Heart right ventricle (tissue), 16 donors: ENCODE measurements around the gene CCNE1. TPM values are rescaled to one million over a fixed set of nuclear protein-coding genes. Genes with fewer than 3 reads are reported as not detected.

Experiments used
- ATAC-seq, 8 donors: fragments of 200-7000 bp; cut with Tn5 transposase; one replicate each; pipeline ENCODE4 v1.9.1; 2020; ENCODE audit warnings: mild to moderate bottlenecking in 8 of 8, moderate library complexity in 8 of 8, moderate number of reproducible peaks in 1 of 8
- DNase-seq, 2 donors: peaks; one replicate each; pipeline ENCODE4 v3.0.0-alpha.2; 2020
- H3K27ac ChIP-seq, 10 donors: fragments of 200-600 bp; sonication (generic) in 2 of 10; one replicate each; pipeline versions ENCODE4 v1.5.0 to v1.8.0; 2020 to 2022; ENCODE audit warnings: mild to moderate bottlenecking in 3 of 10
- H3K27me3 ChIP-seq, 7 donors: fragments of 200-600 bp; one replicate each; pipeline ENCODE4 v1.8.0; 2021 to 2022; ENCODE audit warnings: mild to moderate bottlenecking in 2 of 7
- H3K36me3 ChIP-seq, 9 donors: fragments of 200-600 bp; sonication (generic) in 1 of 9; one replicate each; pipeline versions ENCODE4 v1.5.0 to v1.8.0; 2020 to 2022; ENCODE audit warnings: mild to moderate bottlenecking in 2 of 9
- H3K4me1 ChIP-seq, 9 donors: fragments of 200-600 bp; sonication (generic) in 1 of 9; one replicate each; pipeline versions ENCODE4 v1.5.0 to v1.8.0; 2020 to 2022; ENCODE audit warnings: mild to moderate bottlenecking in 4 of 9
- H3K4me3 ChIP-seq, 10 donors: fragments of 200-600 bp; sonication (generic) in 2 of 10; one replicate each; pipeline versions ENCODE4 v1.5.0 to v1.8.0; 2020 to 2022; ENCODE audit warnings: mild to moderate bottlenecking in 7 of 10, moderate library complexity in 2 of 10
- H3K9me3 ChIP-seq, 11 donors: fragments of 200-600 bp in 10 of 11; sonication (generic) in 2 of 11; one replicate each; pipeline versions ENCODE4 v1.5.0 to v1.8.0; 2013 to 2022; ENCODE audit warnings: mild to moderate bottlenecking in 2 of 11, control low read depth in 1 of 11, moderate library complexity in 1 of 11
- WGBS, 2 donors: extraction: QIAGEN DNeasy Blood & Tissue Kit; methylation state at CpG; one replicate each; pipeline ENCODE4 v1.1.7; 2013; ENCODE audit warnings: inconsistent platforms in 1 of 2; 5-methylcytosine and 5-hydroxymethylcytosine counted together
- intact Hi-C, 10 donors: fragments of 100-400 bp; cut with DNase I; formaldehyde crosslinking; loops; one replicate each; pipeline versions ENCODE4 v1.11.1 to v1.14.2; 2022
- polyA plus RNA-seq, 2 donors: library from polyadenylated mRNA; stranded (reverse); fragments of 200-250 nt; gene quantifications; one replicate each; pipeline ENCODE4 v1.2.3, GENCODE V29; 2013
- total RNA-seq, 10 donors: library from RNA; stranded (reverse); fragmentation: NEBNext Ultra II Directional in 3 of 10; extraction: Animal tissue kit (Norgen Biotek cat#: 25700) in 3 of 10; gene quantifications; one replicate each; pipeline versions ENCODE4 v1.2.1 to v1.2.4, GENCODE V29; 2021 to 2023
- TF ChIP-seq, protein P1 (sequence below), 9 donors: fragments of 200-600 bp; sonication (generic) in 2 of 9; IDR thresholded peaks; one replicate each; pipeline versions ENCODE4 v1.5.0 to v1.8.0; 2021 to 2022; ENCODE audit warnings: antibody characterized with exemption in 9 of 9, mild to moderate bottlenecking in 5 of 9, moderate library complexity in 1 of 9
- donor health status: Arrhythmogenic right ventricular cardiomyopathy.
- donor health status: ischemic (EF 13 %, LVEDD 7.1; RV severe dilation, severe dysfunction).
- donor health status: healthy with polysubstance abuse.
- donor health status: DM: no; HTN: yes; CAD: no.
- donor health status: DM: no; HTN: no; CAD: no.
- donor health status: ischemic (EF 25% LVEDD 6.9; RV normal size, moderate dysfunction).
- donor health status: ischemic (EF 25% LVEDD 5.7; RV mildly dilated, moderate dysfunction).
- donor health status: healthy.
- donor health status: DM: yes; HTN: yes; CAD: no.
- donor health status: Ischemic cardiomyopathy.
- donor health status: ischemic (EF 35%, LVEDD 5.7; RV mildly dilated, moderate dysfunction).
- donor health status: nonischemic (EF 11% LVEDD 7.7; RV severe dilation, severe dysfunction).
- donor health status: DM: yes; HTN: yes; CAD: no.
- donor health status: PGD.
- donor health status: ischemic (EF 29% LVEDD 5.4; RV normal size, mild dysfunction).
- donor health status: nonischemic (EF 23%, LVEDD 6.1; RV moderate dilation, normal function).

The CCNE1 gene
- total and polyA plus RNA-seq, 12 donors = 1.4 to 4.0 (median 2.4) TPM

DNA sequence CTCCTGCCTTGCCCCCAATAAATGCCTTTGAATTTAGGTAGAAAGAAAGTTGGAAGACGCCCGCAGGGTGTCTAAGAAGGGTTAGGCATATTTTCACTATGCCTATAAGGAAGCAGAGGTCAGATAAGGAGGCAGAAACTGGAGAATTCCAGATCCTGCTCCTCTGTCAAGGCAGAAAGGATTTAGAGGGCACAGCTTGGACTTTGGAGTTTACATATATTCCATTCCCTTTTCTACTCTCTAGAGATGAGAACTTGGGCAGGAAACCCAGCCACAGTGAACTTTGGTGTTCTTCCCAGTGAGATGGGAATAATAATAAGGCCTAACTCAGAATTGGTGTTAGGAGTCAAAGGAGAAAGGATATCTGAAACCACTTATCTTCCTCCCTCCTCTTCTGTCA lies 37.4 kb downstream of the CCNE1 start:
- H3K4me3 ChIP-seq = no peak overlapping the region
- TF ChIP-seq, protein P1, sequence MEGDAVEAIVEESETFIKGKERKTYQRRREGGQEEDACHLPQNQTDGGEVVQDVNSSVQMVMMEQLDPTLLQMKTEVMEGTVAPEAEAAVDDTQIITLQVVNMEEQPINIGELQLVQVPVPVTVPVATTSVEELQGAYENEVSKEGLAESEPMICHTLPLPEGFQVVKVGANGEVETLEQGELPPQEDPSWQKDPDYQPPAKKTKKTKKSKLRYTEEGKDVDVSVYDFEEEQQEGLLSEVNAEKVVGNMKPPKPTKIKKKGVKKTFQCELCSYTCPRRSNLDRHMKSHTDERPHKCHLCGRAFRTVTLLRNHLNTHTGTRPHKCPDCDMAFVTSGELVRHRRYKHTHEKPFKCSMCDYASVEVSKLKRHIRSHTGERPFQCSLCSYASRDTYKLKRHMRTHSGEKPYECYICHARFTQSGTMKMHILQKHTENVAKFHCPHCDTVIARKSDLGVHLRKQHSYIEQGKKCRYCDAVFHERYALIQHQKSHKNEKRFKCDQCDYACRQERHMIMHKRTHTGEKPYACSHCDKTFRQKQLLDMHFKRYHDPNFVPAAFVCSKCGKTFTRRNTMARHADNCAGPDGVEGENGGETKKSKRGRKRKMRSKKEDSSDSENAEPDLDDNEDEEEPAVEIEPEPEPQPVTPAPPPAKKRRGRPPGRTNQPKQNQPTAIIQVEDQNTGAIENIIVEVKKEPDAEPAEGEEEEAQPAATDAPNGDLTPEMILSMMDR (IDR thresholded peaks at IDR 0.05) = no peak
- peaks cover 0 to 11% (median 9%) of the 10 kb centered on the region in 9 donors for H3K4me1 ChIP-seq
- H3K36me3 ChIP-seq = no peaks in the 10 kb centered on the region
- 56 to 69% methylated on average over 2 of the region's 2 CpGs for WGBS, 2 donors
- intact Hi-C loops = loop anchor here in 2 of 10 donors (5.0 kb wide), 1 partner anchor 37 kb away; the partner anchor contains the start of gene CCNE1 (in 2 of the 2)
- H3K9me3 ChIP-seq = no peaks in the 10 kb centered on the region
- ATAC-seq (no peak), DNase-seq (no peak)
- peaks cover 0 to 19% (median 0%) of the 10 kb centered on the region in 7 donors for H3K27me3 ChIP-seq
- no peak overlapping the region for H3K27ac ChIP-seq

DNA sequence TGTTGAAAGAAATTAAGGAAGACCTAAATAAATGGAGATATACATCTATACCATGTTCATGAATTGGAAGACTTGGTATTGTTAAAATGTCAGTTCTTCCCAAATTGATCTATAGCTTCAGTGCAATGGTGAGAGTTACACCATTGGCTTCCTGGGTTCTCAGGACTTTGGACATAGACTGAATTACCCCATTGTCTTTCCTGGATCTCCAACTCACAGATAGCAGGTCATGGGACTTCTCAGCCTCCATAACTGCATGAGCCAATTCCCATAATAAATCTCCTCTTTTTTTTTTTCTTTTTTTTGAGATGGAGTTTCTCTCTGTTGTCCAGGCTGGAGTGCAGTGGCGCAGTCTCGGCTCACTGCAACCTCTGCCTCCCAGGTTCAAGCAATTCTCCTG lies 38.7 kb downstream of the CCNE1 start:
- H3K36me3 ChIP-seq = no peaks in the 10 kb centered on the region
- intact Hi-C loops = no loop called here

DNA sequence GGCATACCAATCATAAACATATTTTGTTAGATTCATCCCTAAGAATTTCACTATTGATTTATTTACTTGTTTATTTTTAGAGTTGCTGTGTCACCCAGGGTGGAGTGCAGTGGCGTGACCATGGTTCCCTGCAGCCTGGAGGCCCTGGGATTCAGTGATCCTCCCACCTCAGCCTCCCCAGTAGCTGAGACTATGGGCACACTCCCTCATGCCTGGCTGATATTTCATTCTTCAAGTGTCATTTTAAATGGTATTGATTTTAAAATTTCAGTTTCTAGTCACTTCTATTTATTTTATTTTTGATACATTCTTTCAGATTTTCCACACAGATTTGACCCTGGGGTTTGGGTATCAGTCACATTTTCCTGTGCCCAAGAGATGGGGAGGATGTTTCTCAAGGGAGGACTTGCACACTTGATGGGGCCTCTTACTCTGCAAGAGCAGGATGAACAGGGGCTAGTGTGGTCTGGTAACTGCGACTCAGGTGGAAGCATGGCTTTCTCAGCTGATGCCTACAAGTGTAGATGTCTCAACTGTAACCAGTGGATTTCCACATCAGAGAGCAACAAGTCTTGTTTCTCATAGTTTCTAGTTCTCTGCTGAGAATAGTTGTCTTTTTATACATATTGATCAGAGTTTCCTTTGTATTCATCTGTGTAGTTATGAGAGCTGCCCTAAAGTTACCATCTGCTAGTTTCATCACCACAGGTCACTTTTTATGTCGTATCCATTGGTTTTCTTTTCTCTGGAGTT lies 40.2 kb downstream of the CCNE1 start:
- TF ChIP-seq, protein P1 (IDR thresholded peaks at IDR 0.05) = no peak
- Histone ChIP-seq H3K27me3 (peaks cover 0 to 30% (median 11%) of the 10 kb centered on the region in 7 donors), H3K9me3 (no peaks in the 10 kb centered on the region), H3K4me3 (no peak overlapping the region), H3K36me3 (no peaks in the 10 kb centered on the region), H3K4me1 (no peaks in the 10 kb centered on the region), H3K27ac (no peak overlapping the region)
- WGBS, 2 donors = 77 to 78% methylated on average over 3 of the region's 3 CpGs
- intact Hi-C loops = no loop called here
- DNase-seq (no peak), ATAC-seq (no peak)

More for the DNA sequence above, 38.7 kb downstream of the CCNE1 start:
- 92 to 95% methylated on average over 2 of the region's 2 CpGs for WGBS, 2 donors
- Histone ChIP-seq H3K4me3 (no peak overlapping the region), H3K9me3 (no peaks in the 10 kb centered on the region), H3K4me1 (peaks cover 0 to 6% (median 5%) of the 10 kb centered on the region in 9 donors), H3K27ac (no peak overlapping the region), H3K27me3 (peaks cover 0 to 29% (median 10%) of the 10 kb centered on the region in 7 donors)
- no peak for DNase-seq
- TF ChIP-seq, protein P1 (IDR thresholded peaks at IDR 0.05) = no peak
- no peak for ATAC-seq

DNA sequence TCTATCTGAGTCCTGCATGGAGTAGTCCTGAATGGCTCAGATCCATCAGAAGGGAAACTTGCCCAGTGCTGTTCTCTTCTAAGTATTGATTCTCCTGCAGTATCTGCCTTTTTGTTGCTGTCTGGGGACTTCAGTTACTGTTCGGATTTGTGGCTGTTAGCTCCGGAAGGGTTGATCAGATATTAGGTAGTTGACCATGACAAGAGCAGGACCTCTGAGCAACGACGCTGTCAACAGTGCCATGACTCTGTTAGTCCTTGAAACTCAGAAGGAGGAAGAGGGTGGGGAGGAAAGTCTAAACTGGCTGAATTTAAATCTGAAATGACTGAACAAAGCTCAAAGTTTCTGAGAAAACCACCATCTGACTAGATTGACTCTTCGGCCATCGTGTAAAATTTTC lies 42.2 kb downstream of the CCNE1 start:
- H3K27me3 ChIP-seq = peaks cover 0 to 49% (median 18%) of the 10 kb centered on the region in 7 donors
- no peak for DNase-seq

More for the DNA sequence above, 42.2 kb downstream of the CCNE1 start:
- no peaks in the 10 kb centered on the region for H3K36me3 ChIP-seq
- no peak for ATAC-seq
- H3K9me3 ChIP-seq = no peaks in the 10 kb centered on the region
- intact Hi-C loops = no loop called here
- no peak overlapping the region for H3K27ac ChIP-seq
- WGBS, 2 donors = 84% methylated on average over 6 of the region's 6 CpGs
- TF ChIP-seq, protein P1 (IDR thresholded peaks at IDR 0.05) = no peak
- no peak overlapping the region for H3K4me3 ChIP-seq
- H3K4me1 ChIP-seq = no peaks in the 10 kb centered on the region
